DND-41 (cell line): Measurements from ENCODE around the gene RELCH.

Experiments
- ATAC-seq: fragments of 200-7000 bp; cut with Tn5 transposase; 3 replicates; pipeline ENCODE4 v1.9.1; 2021; ENCODE audit warnings: low read depth; ENCODE audit not compliant: insufficient read depth
- DNase-seq: peaks from one replicate; pipeline ENCODE4 v3.0.0-alpha.2; 2020
- H2AFZ ChIP-seq: 2 replicates; pipeline ENCODE4 v1.6.0; 2012; ENCODE audit warnings: low read depth, low read length
- H3K27ac ChIP-seq: 2 replicates; pipeline ENCODE4 v1.5.1; 2012; ENCODE audit warnings: low read length, inconsistent platforms
- H3K27me3 ChIP-seq: fragments of 200-600 bp; sonication (generic); 2 replicates; pipeline ENCODE4 v1.6.0; 2012; ENCODE audit warnings: low read length, mild to moderate bottlenecking, inconsistent platforms; ENCODE audit not compliant: insufficient read depth, poor library complexity
- H3K36me3 ChIP-seq: 2 replicates; pipeline ENCODE4 v1.5.1; 2012; ENCODE audit warnings: low read length, inconsistent platforms; ENCODE audit not compliant: insufficient read depth
- H3K4me1 ChIP-seq: 2 replicates; pipeline ENCODE4 v1.5.1; 2012; ENCODE audit warnings: mild to moderate bottlenecking, low read length; ENCODE audit not compliant: insufficient read depth
- H3K4me2 ChIP-seq: 2 replicates; pipeline ENCODE4 v1.6.0; 2012; ENCODE audit warnings: mild to moderate bottlenecking, moderate library complexity, low read length, inconsistent platforms; ENCODE audit not compliant: insufficient read depth
- H3K4me3 ChIP-seq, 2 experiments: fragments of 200-600 bp in 1 of 2; shearing (Covaris generic) in 1 of 2; 2 replicates each; pipeline ENCODE4 v1.5.1; 2012 to 2016; ENCODE audit warnings: inconsistent platforms in 2 of 2, low read length in 2 of 2, mild to moderate bottlenecking in 2 of 2, low read depth in 1 of 2, moderate library complexity in 1 of 2
- H3K79me2 ChIP-seq: 2 replicates; pipeline ENCODE4 v1.6.0; 2012; ENCODE audit warnings: low read length, inconsistent platforms; ENCODE audit not compliant: insufficient read depth
- H3K9ac ChIP-seq: 2 replicates; pipeline ENCODE4 v1.6.0; 2012; ENCODE audit warnings: low read depth, mild to moderate bottlenecking, inconsistent platforms, low read length, moderate library complexity
- H3K9me3 ChIP-seq: 2 replicates; pipeline ENCODE4 v1.5.1; 2012; ENCODE audit warnings: low read length, moderate library complexity, mild to moderate bottlenecking, inconsistent platforms; ENCODE audit not compliant: insufficient read depth, severe bottlenecking
- H4K20me1 ChIP-seq: 2 replicates; pipeline ENCODE4 v1.6.0; 2012; ENCODE audit warnings: low read length; ENCODE audit not compliant: insufficient read depth
- CTCF ChIP-seq: IDR thresholded peaks from 2 replicates; pipeline ENCODE4 v1.5.1; 2012; ENCODE audit warnings: borderline replicate concordance, low read length, moderate library complexity, mild to moderate bottlenecking; ENCODE audit not compliant: poor library complexity, severe bottlenecking; ENCODE audit errors: extremely low read depth
- EZH2 ChIP-seq: IDR thresholded peaks from 3 replicates; pipeline ENCODE4 v1.6.1; 2012; ENCODE audit warnings: borderline replicate concordance, low read depth, mild to moderate bottlenecking, moderate library complexity, low read length, inconsistent platforms; ENCODE audit not compliant: severe bottlenecking

The RELCH gene

GRCh38 chr18:62300359-62300963 lies 113.4 kb downstream of the RELCH start:
- H3K4me3 ChIP-seq, result no peak overlapping the region
- no peak overlapping the region for H3K4me2 ChIP-seq
- peaks cover 41% of the 10 kb centered on the region; the same call in 1 of the 2 replicates for H3K36me3 ChIP-seq
- no peak overlapping the region for H3K27ac ChIP-seq
- TF ChIP-seq EZH2, result no peak
- no peak for TF ChIP-seq CTCF
- no peaks in the 10 kb centered on the region for H3K27me3 ChIP-seq
- ATAC-seq (no peak), DNase-seq (no peak)
- no peak overlapping the region for H3K9ac ChIP-seq
- H3K4me1 ChIP-seq, result no peaks in the 10 kb centered on the region
- no peaks in the 10 kb centered on the region for H4K20me1 ChIP-seq
- H2AFZ ChIP-seq, result no peak overlapping the region
- H3K9me3 ChIP-seq, result no peaks in the 10 kb centered on the region
- H3K79me2 ChIP-seq, result no peaks in the 10 kb centered on the region

GRCh38 chr18:62301322-62301721 lies 114.3 kb downstream of the RELCH start:
- H4K20me1 ChIP-seq, result no peaks in the 10 kb centered on the region
- peaks cover 45% of the 10 kb centered on the region; the same call in 1 of the 2 replicates for H3K36me3 ChIP-seq
- H3K4me1 ChIP-seq, result no peaks in the 10 kb centered on the region
- H3K27me3 ChIP-seq, result no peaks in the 10 kb centered on the region
- H3K9ac ChIP-seq, result no peak overlapping the region
- DNase-seq (no peak), ATAC-seq (no peak)
- no peak overlapping the region for H3K4me2 ChIP-seq
- no peak overlapping the region for H2AFZ ChIP-seq
- no peaks in the 10 kb centered on the region for H3K9me3 ChIP-seq
- H3K27ac ChIP-seq, result no peak overlapping the region
- H3K79me2 ChIP-seq, result no peaks in the 10 kb centered on the region
- H3K4me3 ChIP-seq, result no peak overlapping the region
- TF ChIP-seq CTCF (no peak), EZH2 (no peak)

GRCh38 chr18:62312851-62313250 lies 125.8 kb downstream of the RELCH start:
- Histone ChIP-seq H3K4me2 (no peak overlapping the region), H3K9me3 (no peaks in the 10 kb centered on the region), H2AFZ (no peak overlapping the region), H3K4me3 (no peak overlapping the region), H3K9ac (no peak overlapping the region), H3K27ac (no peak overlapping the region), H3K4me1 (no peaks in the 10 kb centered on the region), H3K36me3 (peaks cover 8% of the 10 kb centered on the region; the same call in 1 of the 2 replicates), H4K20me1 (no peaks in the 10 kb centered on the region), H3K27me3 (no peaks in the 10 kb centered on the region), H3K79me2 (no peaks in the 10 kb centered on the region)
- DNase-seq, result no peak
- no peak for ATAC-seq
- TF ChIP-seq EZH2 (no peak), CTCF (no peak)
